Testis (tissue), 3 donors: ENCODE data around the gene DOK6. TPM values are rescaled to one million over a fixed set of nuclear protein-coding genes. Genes with fewer than 3 reads are reported as not detected.

Source experiments
- DNase-seq: peaks from one replicate; pipeline ENCODE4 v3.0.0-alpha.2; 2019
- H3K27ac ChIP-seq, 2 donors: fragments of 200-600 bp; sonication (generic); one replicate each; pipeline ENCODE4 v1.5.1; 2019
- H3K27me3 ChIP-seq: fragments of 200-600 bp; sonication (generic); one replicate; pipeline ENCODE4 v1.5.1; 2019
- H3K36me3 ChIP-seq: fragments of 200-600 bp; sonication (generic); one replicate; pipeline ENCODE4 v1.5.1; 2017; ENCODE audit warnings: low read depth; ENCODE audit errors: missing control alignments
- H3K4me1 ChIP-seq: fragments of 200-600 bp; sonication (generic); one replicate; pipeline ENCODE4 v1.5.1; 2019
- H3K4me3 ChIP-seq, 2 donors: fragments of 200-600 bp; sonication (generic); one replicate each; pipeline ENCODE4 v1.5.1; 2017 to 2019
- H3K9me3 ChIP-seq: fragments of 200-600 bp; sonication (generic); one replicate; pipeline ENCODE4 v1.5.1; 2017
- CTCF ChIP-seq, 3 experiments: fragments of 450-650 bp in 2 of 3; fragments of 200-600 bp in 1 of 3; sonication (generic) in 1 of 3; IDR thresholded peaks; one replicate each; pipeline ENCODE4 v1.5.1; 2016 to 2019; ENCODE audit warnings: antibody characterized with exemption in 3 of 3, mild to moderate bottlenecking in 2 of 3, moderate library complexity in 1 of 3
- POLR2A ChIP-seq: fragments of 450-650 bp; IDR thresholded peaks from one replicate; pipeline ENCODE4 v1.6.1; 2017; ENCODE audit warnings: antibody characterized with exemption, mild to moderate bottlenecking, moderate library complexity
- WGBS, 2 donors: methylation state at CpG; one replicate each; pipeline ENCODE4 v1.1.5; 2018; 5-methylcytosine and 5-hydroxymethylcytosine counted together
- intact Hi-C: fragments of 100-400 bp; cut with DNase I; formaldehyde crosslinking; loops from one replicate; pipeline ENCODE4 v1.15.1; 2023; ENCODE audit warnings: low total_unique reads
- polyA plus RNA-seq: library from polyadenylated mRNA; stranded (reverse); fragments of 350-450 nt; fragmentation: Illumina TruSeq; extraction: RNeasy Lipid Tissue Mini Kit (QIAGEN cat#74804); gene quantifications from one replicate; pipeline ENCODE4 v1.2.3, GENCODE V29; 2014; ENCODE audit warnings: low read depth, low replicate concordance; ENCODE audit not compliant: insufficient read depth
- total RNA-seq, 2 donors: library from RNA; depleted of rRNA; stranded (reverse); fragments of >200 nt; gene quantifications; one replicate each; pipeline ENCODE4 v1.2.3, GENCODE V29; 2016

DOK6 gene
- total and polyA plus RNA-seq, 3 donors from 2014 or later, result 0.71 to 11.1 (median 8.5) TPM

DNA sequence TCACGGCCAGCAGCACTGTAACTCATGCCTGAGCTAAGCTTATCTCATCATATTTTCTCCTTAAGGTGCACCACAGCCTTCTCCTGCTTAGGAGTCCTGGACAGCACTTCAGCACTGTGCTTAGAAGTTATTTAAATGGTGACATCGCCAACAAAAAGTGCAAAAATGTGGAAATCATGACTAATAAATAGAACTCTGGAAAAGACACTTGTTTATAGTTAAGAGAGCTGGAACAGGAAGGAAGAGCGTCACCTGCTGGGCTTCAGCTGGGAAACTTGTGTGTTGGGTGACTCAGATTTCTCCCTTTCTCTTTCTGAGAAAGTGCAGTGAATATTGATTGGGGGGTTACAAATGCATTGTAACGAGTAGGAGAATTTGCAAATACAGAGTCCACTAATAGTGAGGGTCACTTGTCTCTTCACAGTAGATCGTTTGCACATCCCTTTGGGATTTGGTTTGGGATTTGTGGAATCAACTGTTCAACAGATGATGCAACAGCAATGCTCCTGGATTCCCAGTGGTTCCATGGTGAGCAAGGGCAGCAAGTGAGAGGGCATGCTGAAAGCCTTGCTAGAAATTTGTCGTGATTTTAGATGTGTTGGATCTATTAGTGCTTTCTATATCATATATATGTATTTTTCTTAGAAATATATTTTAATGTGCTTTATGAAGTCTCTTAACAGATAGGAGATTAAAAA is 84.2 kb downstream of the DOK6 start:
- H3K4me1 ChIP-seq, result no peaks in the 10 kb centered on the region
- no peaks in the 10 kb centered on the region for H3K27me3 ChIP-seq
- no peak for TF ChIP-seq POLR2A
- no peak for TF ChIP-seq CTCF (IDR thresholded peaks at IDR 0.05)
- no peak overlapping the region for H3K4me3 ChIP-seq
- H3K36me3 ChIP-seq, result no peaks in the 10 kb centered on the region
- 74 to 78% methylated on average over 6 of the region's 6 CpGs for WGBS, 2 donors
- intact Hi-C loops, result no loop called here
- H3K9me3 ChIP-seq, result no peaks in the 10 kb centered on the region
- DNase-seq, result no peak
- H3K27ac ChIP-seq, result no peak overlapping the region

- no peak overlapping the region for H3K27ac ChIP-seq
- 78 to 96% methylated on average over 6 of the region's 6 CpGs for WGBS, 2 donors
- no peaks in the 10 kb centered on the region for H3K36me3 ChIP-seq
- intact Hi-C loops, result no loop called here
- H3K4me3 ChIP-seq, result no peak overlapping the region
- no peaks in the 10 kb centered on the region for H3K4me1 ChIP-seq
- no peaks in the 10 kb centered on the region for H3K9me3 ChIP-seq
- H3K27me3 ChIP-seq, result no peaks in the 10 kb centered on the region
- DNase-seq, result no peak
- TF ChIP-seq POLR2A, result no peak
- no peak for TF ChIP-seq CTCF (IDR thresholded peaks at IDR 0.05)
Measured at GRCh38 chr18:69487488-69488394, 87.1 kb downstream of the DOK6 start.

GRCh38 chr18:69490072-69490471 is 89.4 kb downstream of the DOK6 start:
- Histone ChIP-seq H3K4me3 (no peak overlapping the region), H3K36me3 (no peaks in the 10 kb centered on the region), H3K4me1 (no peaks in the 10 kb centered on the region), H3K27ac (no peak overlapping the region), H3K9me3 (no peaks in the 10 kb centered on the region), H3K27me3 (no peaks in the 10 kb centered on the region)
- no peak for DNase-seq
- WGBS, 2 donors, result 81 to 88% methylated on average over 1 of the region's 1 CpG
- intact Hi-C loops, result no loop called here
- no peak for TF ChIP-seq POLR2A
- no peak for TF ChIP-seq CTCF (IDR thresholded peaks at IDR 0.05)

DNA sequence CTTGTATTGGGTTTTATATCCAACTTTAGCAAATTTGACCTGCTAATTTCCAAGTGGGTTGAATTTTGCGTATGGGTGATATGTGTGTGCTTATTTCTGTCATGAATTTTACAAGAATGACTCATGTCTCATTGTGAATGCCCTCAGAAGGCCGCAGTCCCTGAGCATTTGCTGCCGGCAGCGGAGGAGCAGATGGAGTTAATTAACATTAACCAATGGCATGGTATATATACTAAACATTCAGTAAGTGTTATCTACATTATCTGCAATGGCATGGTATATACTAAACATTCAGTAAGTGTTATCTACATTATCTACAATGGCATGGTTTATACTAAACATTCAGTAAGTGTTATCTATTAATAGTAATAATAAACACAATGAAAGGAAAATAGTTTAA is 90.1 kb downstream of the DOK6 start:
- DNase-seq, result no peak
- no peak overlapping the region for H3K27ac ChIP-seq
- intact Hi-C loops, result no loop called here

More for the DNA sequence above, 90.1 kb downstream of the DOK6 start:
- Histone ChIP-seq H3K4me1 (no peaks in the 10 kb centered on the region), H3K36me3 (no peaks in the 10 kb centered on the region), H3K27me3 (no peaks in the 10 kb centered on the region), H3K4me3 (no peak overlapping the region), H3K9me3 (no peaks in the 10 kb centered on the region)
- TF ChIP-seq POLR2A, result no peak
- no peak for TF ChIP-seq CTCF (IDR thresholded peaks at IDR 0.05)
- WGBS, 2 donors, result 71 to 89% methylated on average over 4 of the region's 4 CpGs
